ENCODE results near the gene MEF2C. TPM values are rescaled to one million over a fixed set of nuclear protein-coding genes. Genes with fewer than 3 reads are reported as not detected.

The MEF2C gene
- total and polyA plus RNA-seq, 7 donors = 2.8 to 51.4 (median 32.1) TPM

DNA sequence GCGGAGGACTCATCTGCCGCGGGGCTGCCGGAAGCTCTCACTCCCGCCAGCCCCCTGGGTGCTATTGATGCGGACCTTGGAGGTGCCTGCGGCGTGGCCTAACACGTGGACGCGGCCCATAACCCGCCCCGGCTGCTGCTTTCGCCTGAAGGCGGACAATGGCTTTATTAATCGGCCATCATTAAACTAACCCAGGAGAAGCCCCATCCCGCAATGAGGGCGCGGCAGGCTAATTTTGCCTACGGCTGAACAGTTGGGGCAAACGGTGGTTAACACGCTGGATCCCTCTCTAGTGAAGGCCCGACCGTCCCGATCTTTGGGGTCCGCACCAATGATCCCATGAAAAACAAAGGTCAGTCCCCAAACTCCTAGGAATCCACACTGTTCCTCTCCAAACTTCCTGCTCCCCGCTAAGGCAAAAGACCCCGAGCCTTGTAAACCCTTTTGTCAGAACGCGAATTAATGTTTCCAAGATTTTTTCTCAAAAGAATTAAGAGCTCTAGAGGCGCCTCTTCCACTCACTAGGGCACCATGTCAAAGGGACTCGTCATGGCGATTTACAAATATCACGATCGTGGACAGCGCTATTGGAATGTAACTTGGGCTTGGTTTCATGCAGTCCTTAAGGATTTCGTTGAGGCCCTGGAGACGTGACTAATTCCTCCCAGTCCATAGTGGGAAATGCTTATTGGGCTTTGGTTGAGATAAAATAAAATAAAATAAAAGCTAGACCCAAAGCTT lies 193.1 kb downstream of the MEF2C start:
- no peaks in the 10 kb centered on the region for H3K36me3 ChIP-seq
- no peak overlapping the region for H3K4me3 ChIP-seq
- TF ChIP-seq, protein P1, sequence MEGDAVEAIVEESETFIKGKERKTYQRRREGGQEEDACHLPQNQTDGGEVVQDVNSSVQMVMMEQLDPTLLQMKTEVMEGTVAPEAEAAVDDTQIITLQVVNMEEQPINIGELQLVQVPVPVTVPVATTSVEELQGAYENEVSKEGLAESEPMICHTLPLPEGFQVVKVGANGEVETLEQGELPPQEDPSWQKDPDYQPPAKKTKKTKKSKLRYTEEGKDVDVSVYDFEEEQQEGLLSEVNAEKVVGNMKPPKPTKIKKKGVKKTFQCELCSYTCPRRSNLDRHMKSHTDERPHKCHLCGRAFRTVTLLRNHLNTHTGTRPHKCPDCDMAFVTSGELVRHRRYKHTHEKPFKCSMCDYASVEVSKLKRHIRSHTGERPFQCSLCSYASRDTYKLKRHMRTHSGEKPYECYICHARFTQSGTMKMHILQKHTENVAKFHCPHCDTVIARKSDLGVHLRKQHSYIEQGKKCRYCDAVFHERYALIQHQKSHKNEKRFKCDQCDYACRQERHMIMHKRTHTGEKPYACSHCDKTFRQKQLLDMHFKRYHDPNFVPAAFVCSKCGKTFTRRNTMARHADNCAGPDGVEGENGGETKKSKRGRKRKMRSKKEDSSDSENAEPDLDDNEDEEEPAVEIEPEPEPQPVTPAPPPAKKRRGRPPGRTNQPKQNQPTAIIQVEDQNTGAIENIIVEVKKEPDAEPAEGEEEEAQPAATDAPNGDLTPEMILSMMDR (IDR thresholded peaks at IDR 0.05) = no peak
- TF ChIP-seq POLR2AphosphoS5 (IDR thresholded peaks at IDR 0.05) = peak in 2 of 4 donors; percentile 19 to 24
- H3K4me1 ChIP-seq = peaks cover 0 to 46% (median 34%) of the 10 kb centered on the region in 4 donors
- 7 to 13% methylated on average over 38 of the region's 38 CpGs for WGBS, 2 donors
- no peak for DNase-seq
- no peaks in the 10 kb centered on the region for H3K9me3 ChIP-seq
- intact Hi-C loops (cut with DNase I) = loop anchor here (5.0 to 10.0 kb wide), 2 partner anchors 425 to 1278 kb away; partner anchors contain the start of genes CCNH and TMEM161B
- H3K27ac ChIP-seq = no peak overlapping the region
- peaks cover 82 to 100% (median 95%) of the 10 kb centered on the region in 3 donors for H3K27me3 ChIP-seq

DNA sequence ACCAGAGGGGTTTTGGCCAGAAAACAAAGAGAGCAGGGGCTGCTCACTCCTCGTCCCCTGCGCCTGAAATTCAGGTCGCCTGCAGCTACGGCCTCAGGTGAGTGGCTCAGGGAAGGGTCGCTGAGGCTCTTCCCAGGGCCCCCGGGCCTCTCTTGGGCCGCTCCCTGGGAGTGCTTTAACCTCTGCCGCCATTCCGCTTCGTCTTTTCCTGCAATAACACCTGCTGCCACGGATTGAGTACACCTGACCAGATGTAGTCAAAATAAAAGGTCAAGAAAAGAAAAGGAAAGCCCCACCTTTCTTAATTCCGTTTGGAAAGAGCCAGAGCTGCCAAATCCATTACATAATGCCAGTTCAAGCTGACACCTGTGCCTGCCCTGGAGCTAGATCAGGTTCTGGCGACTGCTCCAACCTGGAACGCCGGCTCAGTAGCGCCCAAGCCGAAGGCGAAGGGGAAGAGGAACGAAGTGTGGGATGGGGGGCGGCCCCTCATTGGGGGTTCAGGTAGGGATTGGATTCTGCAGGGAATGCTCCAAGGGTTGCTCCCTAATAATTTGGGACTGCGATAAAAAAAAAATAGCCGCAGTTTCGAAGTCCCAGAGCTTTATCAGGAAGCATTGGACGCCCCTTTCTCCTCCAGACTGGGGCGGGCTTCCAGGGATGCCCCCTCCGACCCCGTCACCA lies 193.9 kb downstream of the MEF2C start:
- no peak for DNase-seq
- intact Hi-C loops (cut with DNase I) = loop anchor here (5.0 to 10.0 kb wide), 2 partner anchors 424 to 1277 kb away; partner anchors contain the start of genes CCNH and TMEM161B
- H3K4me1 ChIP-seq = peaks cover 0 to 50% (median 34%) of the 10 kb centered on the region in 4 donors
- no peaks in the 10 kb centered on the region for H3K9me3 ChIP-seq
- no peaks in the 10 kb centered on the region for H3K36me3 ChIP-seq
- TF ChIP-seq POLR2A (IDR thresholded peaks at IDR 0.05) (no peak), EP300 (IDR thresholded peaks at IDR 0.05) (no peak), POLR2AphosphoS5 (IDR thresholded peaks at IDR 0.05) (no peak)
- TF ChIP-seq, protein P1 (IDR thresholded peaks at IDR 0.05) = no peak
- WGBS, 2 donors = 7 to 9% methylated on average over 27 of the region's 27 CpGs
- no peak overlapping the region for H3K27ac ChIP-seq
- peaks cover 83 to 100% (median 95%) of the 10 kb centered on the region in 3 donors for H3K27me3 ChIP-seq
- H3K4me3 ChIP-seq = no peak overlapping the region

DNA sequence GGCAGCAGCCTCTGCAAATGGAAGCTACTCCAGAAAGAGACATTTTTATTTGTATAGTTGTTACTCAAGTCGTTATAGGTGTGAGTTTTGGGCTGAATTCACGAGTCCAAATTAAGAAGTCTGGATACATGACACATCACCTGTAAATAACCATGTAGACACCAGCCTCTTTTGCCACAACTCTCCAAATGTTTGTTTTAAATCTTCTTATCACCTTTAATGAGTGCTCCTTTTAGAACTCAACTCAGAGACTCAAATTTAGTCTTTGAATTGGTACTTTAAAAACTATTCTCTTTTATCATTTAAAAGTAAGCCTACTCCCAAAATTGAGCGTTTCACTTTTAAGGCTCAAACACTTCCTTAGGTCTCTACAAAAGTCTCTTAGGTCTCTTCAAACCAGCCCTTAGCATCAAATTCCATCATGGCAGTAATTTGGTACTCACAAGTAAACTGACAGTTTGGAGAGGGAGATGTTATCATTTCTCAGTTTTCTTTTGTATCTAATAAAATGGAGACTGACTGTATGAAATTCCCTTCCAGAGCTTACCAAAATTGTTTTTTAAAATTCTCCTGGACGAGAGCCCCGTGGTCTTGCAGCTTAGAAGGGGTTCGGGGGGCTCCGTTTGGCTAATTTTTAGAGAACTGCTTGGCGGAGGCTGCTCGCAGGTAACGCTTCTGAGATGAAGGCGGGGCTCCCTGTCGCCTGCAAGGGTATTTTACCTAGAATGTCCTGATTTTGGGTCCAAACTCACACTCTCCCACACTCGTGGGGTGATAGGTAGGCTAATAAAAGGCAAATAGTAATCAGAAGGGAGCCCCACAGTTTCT lies 194.6 kb downstream of the MEF2C start:
- Histone ChIP-seq H3K4me3 (no peak overlapping the region), H3K36me3 (no peaks in the 10 kb centered on the region), H3K27me3 (peaks cover 81 to 100% (median 95%) of the 10 kb centered on the region in 3 donors), H3K9me3 (no peaks in the 10 kb centered on the region), H3K4me1 (peaks cover 0 to 57% (median 34%) of the 10 kb centered on the region in 4 donors), H3K27ac (no peak overlapping the region)
- intact Hi-C loops (cut with DNase I) = loop anchor here (5.0 to 10.0 kb wide), 2 partner anchors 424 to 1276 kb away; partner anchors contain the start of genes CCNH and TMEM161B
- TF ChIP-seq POLR2AphosphoS5 (IDR thresholded peaks at IDR 0.05) = no peak
- DNase-seq = no peak
- 10 to 13% methylated on average over 13 of the region's 13 CpGs for WGBS, 2 donors

DNA sequence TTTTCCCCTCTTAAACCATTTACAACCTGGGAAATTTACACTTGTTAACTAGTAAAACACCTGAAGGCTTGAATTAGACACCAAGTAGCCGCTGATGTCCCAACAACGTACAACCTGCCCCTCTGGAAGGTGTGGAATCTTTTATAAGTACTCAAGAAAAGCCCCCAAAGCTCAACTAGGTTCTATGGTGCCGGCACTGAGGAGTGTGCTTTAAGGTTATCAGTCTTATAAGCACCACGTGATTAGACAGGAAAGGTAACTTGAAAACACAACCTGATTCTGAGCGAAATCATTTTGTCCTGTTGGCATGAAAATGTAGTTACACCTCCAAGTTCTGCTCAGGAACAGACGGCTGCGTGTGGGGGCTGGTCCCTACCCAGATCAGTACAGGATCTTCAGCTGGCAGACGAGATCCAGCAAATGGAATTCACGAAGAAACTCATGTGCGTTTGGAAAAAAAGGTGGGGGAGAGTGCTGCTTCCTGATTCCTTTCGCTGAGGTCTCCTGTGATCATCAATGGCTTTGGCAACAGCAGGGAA lies 195.5 kb downstream of the MEF2C start:
- H3K9me3 ChIP-seq = no peaks in the 10 kb centered on the region
- H3K27me3 ChIP-seq = peaks cover 82 to 100% (median 95%) of the 10 kb centered on the region in 3 donors
- TF ChIP-seq, protein P1 (IDR thresholded peaks at IDR 0.05) = no peak
- TF ChIP-seq POLR2A (IDR thresholded peaks at IDR 0.05) (no peak), POLR2AphosphoS5 (IDR thresholded peaks at IDR 0.05) (no peak), EP300 (IDR thresholded peaks at IDR 0.05) (no peak)
- H3K4me1 ChIP-seq = peaks cover 0 to 49% (median 30%) of the 10 kb centered on the region in 4 donors
- no peak overlapping the region for H3K4me3 ChIP-seq
- H3K27ac ChIP-seq = no peak overlapping the region
- H3K36me3 ChIP-seq = no peaks in the 10 kb centered on the region
- DNase-seq = no peak
- intact Hi-C loops (cut with DNase I) = loop anchor here (5.0 to 10.0 kb wide), 2 partner anchors 423 to 1275 kb away; partner anchors contain the start of genes CCNH and TMEM161B
- 9 to 10% methylated on average over 11 of the region's 11 CpGs for WGBS, 2 donors

All from sigmoid colon (tissue), 7 donors.